Chondrocyte (in vitro differentiated cells): ENCODE data around the gene ITPKB. TPM values are rescaled to one million over a fixed set of nuclear protein-coding genes. Genes with fewer than 3 reads are reported as not detected.

Experiments
- DNase-seq: peaks from one replicate; pipeline ENCODE4 v3.0.0; 2021; ENCODE audit warnings: mixed read lengths, low spot score
- H3K27ac Mint-ChIP-seq: one replicate; pipeline ENCODE4 v1.8.0; 2021; ENCODE audit warnings: mild to moderate bottlenecking, moderate library complexity, mixed read lengths; ENCODE audit not compliant: unreplicated experiment
- H3K27me3 Mint-ChIP-seq: 2 replicates; pipeline ENCODE4 v1.8.0; 2021; ENCODE audit warnings: low read depth, mixed read lengths
- H3K36me3 Mint-ChIP-seq: 2 replicates; pipeline ENCODE4 v1.8.0; 2021; ENCODE audit warnings: low read depth, mixed read lengths
- H3K4me1 Mint-ChIP-seq: 2 replicates; pipeline ENCODE4 v1.8.0; 2021; ENCODE audit warnings: low read depth, mild to moderate bottlenecking, mixed read lengths
- H3K4me3 Mint-ChIP-seq: one replicate; pipeline ENCODE4 v1.8.0; 2021; ENCODE audit warnings: mild to moderate bottlenecking, moderate library complexity, mixed read lengths; ENCODE audit not compliant: unreplicated experiment
- H3K9me3 Mint-ChIP-seq: 2 replicates; pipeline ENCODE4 v1.8.0; 2021; ENCODE audit warnings: low read depth, mixed read lengths
- total RNA-seq: library from RNA; stranded (reverse); gene quantifications from 3 replicates; pipeline ENCODE4 v1.2.1, GENCODE V29; 2021
- TF ChIP-seq, protein P1 (sequence below): fragments of 200-600 bp; sonication (generic); IDR thresholded peaks from 2 replicates; pipeline ENCODE4 v1.5.0; 2021; ENCODE audit warnings: antibody characterized with exemption, mild to moderate bottlenecking, moderate library complexity

Gene ITPKB
- total RNA-seq, 1 donor from 2014 or later = 13.4 TPM

DNA sequence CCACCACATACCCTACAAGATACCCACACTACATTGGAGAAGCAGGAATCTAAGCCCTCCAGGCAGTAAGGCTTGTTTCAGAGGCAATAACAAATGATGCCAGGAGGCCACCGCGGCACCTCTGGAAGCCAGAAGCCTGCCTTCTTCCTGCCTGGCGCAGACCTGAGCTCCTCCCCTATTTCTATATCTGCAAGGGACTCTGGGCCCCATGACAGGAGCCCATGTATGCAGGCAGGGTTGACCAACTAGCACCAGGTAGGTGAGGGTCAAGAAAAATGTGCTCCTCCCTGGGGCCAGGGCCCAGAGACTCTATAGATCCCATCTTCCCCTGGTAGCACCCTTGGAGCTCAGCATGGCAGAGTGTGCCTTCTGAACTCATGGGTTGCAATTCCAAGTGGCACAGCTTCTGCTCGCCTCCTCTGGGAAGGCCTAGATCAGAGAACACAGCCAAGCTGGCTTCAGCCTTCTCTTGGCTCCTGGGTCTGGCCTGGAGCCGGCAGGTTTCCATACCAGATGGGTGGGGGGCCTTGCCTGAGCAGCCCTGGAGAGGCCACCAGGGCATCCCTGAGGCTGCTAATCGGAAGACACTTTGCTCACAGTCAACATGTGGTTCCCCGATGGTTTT is 105.4 kb downstream of the ITPKB start:
- H3K9me3 Mint-ChIP-seq = no peaks in the 10 kb centered on the region
- peaks cover 3% of the 10 kb centered on the region for H3K36me3 Mint-ChIP-seq
- DNase-seq = peak; percentile 40
- no peak overlapping the region for H3K4me3 Mint-ChIP-seq
- no peaks in the 10 kb centered on the region for H3K27me3 Mint-ChIP-seq
- no peaks in the 10 kb centered on the region for H3K4me1 Mint-ChIP-seq
- TF ChIP-seq, protein P1, sequence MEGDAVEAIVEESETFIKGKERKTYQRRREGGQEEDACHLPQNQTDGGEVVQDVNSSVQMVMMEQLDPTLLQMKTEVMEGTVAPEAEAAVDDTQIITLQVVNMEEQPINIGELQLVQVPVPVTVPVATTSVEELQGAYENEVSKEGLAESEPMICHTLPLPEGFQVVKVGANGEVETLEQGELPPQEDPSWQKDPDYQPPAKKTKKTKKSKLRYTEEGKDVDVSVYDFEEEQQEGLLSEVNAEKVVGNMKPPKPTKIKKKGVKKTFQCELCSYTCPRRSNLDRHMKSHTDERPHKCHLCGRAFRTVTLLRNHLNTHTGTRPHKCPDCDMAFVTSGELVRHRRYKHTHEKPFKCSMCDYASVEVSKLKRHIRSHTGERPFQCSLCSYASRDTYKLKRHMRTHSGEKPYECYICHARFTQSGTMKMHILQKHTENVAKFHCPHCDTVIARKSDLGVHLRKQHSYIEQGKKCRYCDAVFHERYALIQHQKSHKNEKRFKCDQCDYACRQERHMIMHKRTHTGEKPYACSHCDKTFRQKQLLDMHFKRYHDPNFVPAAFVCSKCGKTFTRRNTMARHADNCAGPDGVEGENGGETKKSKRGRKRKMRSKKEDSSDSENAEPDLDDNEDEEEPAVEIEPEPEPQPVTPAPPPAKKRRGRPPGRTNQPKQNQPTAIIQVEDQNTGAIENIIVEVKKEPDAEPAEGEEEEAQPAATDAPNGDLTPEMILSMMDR = no peak
- H3K27ac Mint-ChIP-seq = no peak overlapping the region

DNA sequence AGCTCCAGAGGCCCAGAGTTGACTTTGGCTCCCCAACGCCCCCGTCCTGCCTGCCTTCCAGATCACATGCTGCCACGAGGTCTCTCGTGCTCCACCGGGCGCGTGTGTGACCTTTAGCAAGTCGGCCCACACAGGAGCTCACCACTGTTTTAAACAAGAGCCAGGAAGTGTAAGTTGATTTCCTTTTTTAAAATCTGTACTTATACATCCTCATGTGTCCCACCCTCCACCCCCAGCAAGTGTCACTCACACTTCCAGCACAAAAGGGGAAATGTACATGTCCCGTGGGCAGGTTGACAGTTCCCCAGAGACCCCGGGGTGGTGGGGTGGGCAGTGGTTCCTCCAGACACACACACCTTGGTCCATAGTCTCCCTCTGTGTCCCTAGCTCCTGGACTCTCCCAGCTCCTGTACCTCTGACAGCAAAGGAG is 106.1 kb downstream of the ITPKB start:
- no peaks in the 10 kb centered on the region for H3K4me1 Mint-ChIP-seq
- no peak overlapping the region for H3K27ac Mint-ChIP-seq
- H3K36me3 Mint-ChIP-seq = peaks cover 3% of the 10 kb centered on the region
- H3K27me3 Mint-ChIP-seq = no peaks in the 10 kb centered on the region
- H3K4me3 Mint-ChIP-seq = no peak overlapping the region
- H3K9me3 Mint-ChIP-seq = no peaks in the 10 kb centered on the region
- peak; percentile 56 for DNase-seq
- TF ChIP-seq, protein P1 = no peak

DNA sequence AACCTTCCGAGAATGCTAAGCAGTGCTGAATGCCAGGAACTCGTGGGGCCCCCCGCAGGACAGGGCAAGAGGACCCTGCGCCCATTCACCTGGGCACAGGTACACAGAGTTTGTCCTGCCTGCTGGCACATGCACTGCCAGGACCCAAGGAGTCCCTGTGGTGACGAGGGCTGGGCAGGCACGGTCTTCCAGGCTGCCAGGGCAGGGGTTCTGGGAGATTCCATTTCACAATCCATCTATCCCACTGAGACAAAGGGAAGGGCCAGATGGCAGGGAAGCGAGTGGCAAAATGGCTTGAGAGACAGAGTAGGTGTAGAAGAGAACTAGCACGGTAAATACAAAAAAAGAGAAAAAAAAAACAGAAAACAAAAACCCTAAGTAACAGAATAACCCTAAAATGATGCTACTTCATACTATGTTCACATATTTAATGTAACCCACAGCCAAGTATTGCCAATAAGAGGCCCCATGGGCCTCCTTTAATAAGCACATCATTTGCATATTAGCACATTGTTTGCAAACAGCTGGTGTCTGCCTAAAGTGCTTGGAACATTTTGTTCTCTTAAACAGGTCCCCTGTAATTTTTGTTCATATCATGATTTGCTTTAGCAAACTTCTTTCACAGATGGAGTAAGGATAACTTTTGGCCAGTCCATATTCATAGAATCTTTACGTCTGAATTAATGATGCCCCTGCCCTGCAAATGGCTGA is 106.8 kb downstream of the ITPKB start:
- H3K36me3 Mint-ChIP-seq = peaks cover 3% of the 10 kb centered on the region
- TF ChIP-seq, protein P1 = no peak
- no peaks in the 10 kb centered on the region for H3K9me3 Mint-ChIP-seq
- H3K27ac Mint-ChIP-seq = no peak overlapping the region
- H3K27me3 Mint-ChIP-seq = no peaks in the 10 kb centered on the region
- no peak overlapping the region for H3K4me3 Mint-ChIP-seq
- peak; percentile 42 for DNase-seq
- H3K4me1 Mint-ChIP-seq = no peaks in the 10 kb centered on the region

DNA sequence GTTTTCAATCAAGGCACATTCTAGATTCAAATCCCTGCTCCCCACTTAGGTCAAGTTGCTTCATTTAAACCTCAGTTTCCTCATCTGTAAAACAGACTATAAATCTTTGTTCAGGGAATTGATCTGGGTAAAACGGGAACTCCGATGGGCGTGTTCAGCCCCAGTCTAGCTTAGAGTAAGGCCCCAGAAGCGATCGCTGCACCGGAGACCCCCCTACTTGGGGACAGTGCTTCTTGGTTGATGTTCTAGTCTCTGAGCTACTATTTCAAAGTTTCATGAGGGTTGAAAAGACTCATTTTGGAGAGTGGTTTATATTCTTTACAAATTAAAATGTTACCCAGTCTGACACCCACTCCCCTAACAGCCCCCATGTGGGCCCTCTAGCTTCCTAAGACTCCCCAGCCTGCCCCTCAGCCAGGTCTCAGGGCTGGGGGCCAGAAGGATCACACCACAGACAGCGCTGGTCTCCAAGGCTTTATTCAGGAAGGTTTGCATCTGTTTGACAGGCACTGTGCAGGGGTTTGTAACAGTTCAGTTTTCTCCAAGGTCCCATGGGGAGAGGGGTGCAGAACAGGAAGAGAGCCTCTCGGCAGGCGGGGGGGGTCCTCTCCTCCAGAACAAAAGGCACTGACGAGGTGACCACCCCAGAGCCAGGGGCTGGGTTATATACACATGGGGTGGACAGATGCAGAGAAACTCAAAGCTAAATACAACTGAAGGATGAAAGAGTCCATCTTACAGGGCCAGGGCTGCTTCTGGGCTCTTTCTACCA is 107.7 kb downstream of the ITPKB start:
- Mint-ChIP-seq H3K27me3 (no peaks in the 10 kb centered on the region), H3K9me3 (no peaks in the 10 kb centered on the region), H3K27ac (no peak overlapping the region), H3K4me3 (no peak overlapping the region), H3K4me1 (peaks cover 6% of the 10 kb centered on the region), H3K36me3 (no peaks in the 10 kb centered on the region)
- TF ChIP-seq, protein P1 = no peak
- peak; percentile 34 for DNase-seq

GRCh38 chr1:226630592-226630991 is 108.5 kb downstream of the ITPKB start:
- Mint-ChIP-seq H3K36me3 (no peaks in the 10 kb centered on the region), H3K4me1 (peaks cover 9% of the 10 kb centered on the region), H3K27ac (no peak overlapping the region), H3K9me3 (no peaks in the 10 kb centered on the region), H3K4me3 (no peak overlapping the region), H3K27me3 (no peaks in the 10 kb centered on the region)
- no peak for DNase-seq
- TF ChIP-seq, protein P1 = no peak
